ENCODE measurements around the gene RPS21. TPM values are rescaled to one million over a fixed set of nuclear protein-coding genes. Genes with fewer than 3 reads are reported as not detected.

Gene RPS21
- total and polyA plus RNA-seq, 10 of the 15 experiments (the other 5 are each of a cell fraction or from before 2014, with no cell fraction given) = 1,474 to 4,987 (median 2,439) TPM

DNA sequence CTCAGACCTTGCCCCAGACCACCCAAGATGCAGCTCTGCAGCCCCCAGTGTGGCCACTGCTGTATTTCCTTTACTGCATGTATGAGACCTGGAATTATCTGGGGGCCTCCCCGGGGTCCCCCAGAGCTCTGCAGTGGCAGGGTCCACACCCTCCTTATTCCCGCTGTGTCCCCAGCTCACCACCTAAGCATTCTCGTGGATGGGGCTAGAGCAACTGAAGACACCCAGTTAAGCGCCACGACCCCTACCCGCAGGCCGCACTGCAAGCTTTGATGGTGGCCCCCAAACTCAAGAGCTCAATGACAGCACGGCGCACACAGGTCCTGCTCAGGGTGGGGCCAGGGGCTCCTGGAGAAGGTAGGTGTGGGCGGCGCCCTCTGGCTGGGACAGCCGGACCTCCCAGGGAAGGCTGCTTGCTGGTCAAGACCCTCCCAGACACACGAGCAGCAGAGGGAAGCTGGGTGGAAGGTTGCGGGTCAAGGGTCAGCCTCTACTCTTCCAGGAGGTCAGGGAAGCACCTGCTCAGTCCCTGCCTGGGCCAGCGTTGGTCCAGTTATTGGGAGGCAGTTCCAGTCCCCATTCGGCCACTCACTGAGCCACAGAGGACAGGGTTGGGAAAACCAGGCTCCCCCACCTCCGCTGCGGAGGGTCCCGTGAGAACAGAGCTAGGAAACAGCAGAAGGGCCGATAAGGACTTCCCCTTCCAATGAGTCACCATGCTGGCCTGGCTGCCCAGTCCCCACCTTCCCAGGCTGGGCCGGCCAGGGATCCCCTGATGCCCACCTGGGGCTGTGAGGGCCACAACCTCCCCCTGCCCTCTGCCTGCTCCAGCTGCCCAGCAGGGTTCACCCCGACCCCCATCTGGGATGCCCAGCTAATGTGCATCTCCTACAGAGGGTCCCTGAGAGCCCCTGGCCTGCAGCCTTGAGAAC lies 22.7 kb upstream of the RPS21 start:
- TF ChIP-seq KDM1A (IDR thresholded peaks at IDR 0.05; ENCODE audit: borderline replicate concordance) (no peak), BCL11A (IDR thresholded peaks at IDR 0.05; ENCODE audit: low read depth, low read length) (no peak), ZNF207 (IDR thresholded peaks at IDR 0.05; ENCODE audit: borderline replicate concordance) (no peak), ZZZ3 (IDR thresholded peaks at IDR 0.05; ENCODE audit: control insufficient read depth, insufficient read length, low read depth) (no peak), SMAD5 (IDR thresholded peaks at IDR 0.05; ENCODE audit: low read depth) (no peak), HDAC6 (IDR thresholded peaks at IDR 0.05; ENCODE audit: unreplicated experiment) (no peak), JUNB (IDR thresholded peaks at IDR 0.05) (no peak), BACH1 (IDR thresholded peaks at IDR 0.05; ENCODE audit: borderline replicate concordance) (no peak), CEBPB (IDR thresholded peaks at IDR 0.05; ENCODE audit: borderline replicate concordance in 1 of 2, low read depth in 2 of 2, low read length in 2 of 2) (no peak), STAT3 (IDR thresholded peaks at IDR 0.05; ENCODE audit: low read depth, low read length) (no peak), RAD51 (IDR thresholded peaks at IDR 0.05) (no peak), NFYB (IDR thresholded peaks at IDR 0.05; ENCODE audit: insufficient read depth, low read depth, low read length) (no peak), JUND (IDR thresholded peaks at IDR 0.05; ENCODE audit: low read depth, low read length) (no peak), CHD2 (IDR thresholded peaks at IDR 0.05; ENCODE audit: borderline replicate concordance, low read depth, low read length) (no peak)
- TF ChIP-seq, protein P1, sequence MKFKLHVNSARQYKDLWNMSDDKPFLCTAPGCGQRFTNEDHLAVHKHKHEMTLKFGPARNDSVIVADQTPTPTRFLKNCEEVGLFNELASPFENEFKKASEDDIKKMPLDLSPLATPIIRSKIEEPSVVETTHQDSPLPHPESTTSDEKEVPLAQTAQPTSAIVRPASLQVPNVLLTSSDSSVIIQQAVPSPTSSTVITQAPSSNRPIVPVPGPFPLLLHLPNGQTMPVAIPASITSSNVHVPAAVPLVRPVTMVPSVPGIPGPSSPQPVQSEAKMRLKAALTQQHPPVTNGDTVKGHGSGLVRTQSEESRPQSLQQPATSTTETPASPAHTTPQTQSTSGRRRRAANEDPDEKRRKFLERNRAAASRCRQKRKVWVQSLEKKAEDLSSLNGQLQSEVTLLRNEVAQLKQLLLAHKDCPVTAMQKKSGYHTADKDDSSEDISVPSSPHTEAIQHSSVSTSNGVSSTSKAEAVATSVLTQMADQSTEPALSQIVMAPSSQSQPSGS (IDR thresholded peaks at IDR 0.05; ENCODE audit: low read length) = no peak
- TF ChIP-seq, protein P2, sequence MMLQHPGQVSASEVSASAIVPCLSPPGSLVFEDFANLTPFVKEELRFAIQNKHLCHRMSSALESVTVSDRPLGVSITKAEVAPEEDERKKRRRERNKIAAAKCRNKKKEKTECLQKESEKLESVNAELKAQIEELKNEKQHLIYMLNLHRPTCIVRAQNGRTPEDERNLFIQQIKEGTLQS (IDR thresholded peaks at IDR 0.05; ENCODE audit: borderline replicate concordance, extremely low read depth, low read depth, low read length) = no peak
- TF ChIP-seq, protein P3, sequence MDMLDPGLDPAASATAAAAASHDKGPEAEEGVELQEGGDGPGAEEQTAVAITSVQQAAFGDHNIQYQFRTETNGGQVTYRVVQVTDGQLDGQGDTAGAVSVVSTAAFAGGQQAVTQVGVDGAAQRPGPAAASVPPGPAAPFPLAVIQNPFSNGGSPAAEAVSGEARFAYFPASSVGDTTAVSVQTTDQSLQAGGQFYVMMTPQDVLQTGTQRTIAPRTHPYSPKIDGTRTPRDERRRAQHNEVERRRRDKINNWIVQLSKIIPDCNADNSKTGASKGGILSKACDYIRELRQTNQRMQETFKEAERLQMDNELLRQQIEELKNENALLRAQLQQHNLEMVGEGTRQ (IDR thresholded peaks at IDR 0.05; ENCODE audit: borderline replicate concordance, low read depth, low read length) = no peak
- in situ Hi-C loops (cut with MboI) = no loop called here
- FAIRE-seq = no peak
- ATAC-seq = no peak
- peaks cover 3 to 14% of the 10 kb centered on the region in 2 experiments for H3K27me3 ChIP-seq (replicated peaks in 1 of 2; ENCODE audit: control insufficient read depth in 2 of 2, insufficient read depth in 2 of 2, low read length in 1 of 2)
- no peak overlapping the region for H3K4me3 ChIP-seq
- H4K20me1 ChIP-seq (ENCODE audit: control insufficient read depth, insufficient read depth) = no peaks in the 10 kb centered on the region
- H3K9me3 ChIP-seq (replicated peaks; ENCODE audit: control insufficient read depth, insufficient read depth, low read length) = no peaks in the 10 kb centered on the region
- intact Hi-C loops (cut with micrococcal nuclease; ENCODE audit: unreplicated experiment) = no loop called here
- no peaks in the 10 kb centered on the region for H3K36me3 ChIP-seq (ENCODE audit: control insufficient read depth in 2 of 2, insufficient read depth in 2 of 2, low read length in 1 of 2)
- CTCF ChIA-PET = interaction anchor here (0.7 to 1.6 kb wide), 2 partner anchors 27 to 63 kb away, joined by 3 read pairs; no protein-coding TSS in a partner anchor
- SMC1A ChIA-PET (ENCODE audit: uncharacterized antibody, unreplicated experiment) = no interaction called here
- no peaks in the 10 kb centered on the region for H3K79me2 ChIP-seq (ENCODE audit: control insufficient read depth, insufficient read depth, low read length)
- RAD21 ChIA-PET (ENCODE audit: unreplicated experiment) = no interaction called here
- H3K27ac ChIP-seq (ENCODE audit: control insufficient read depth, insufficient read depth) = no peak overlapping the region
- peaks cover 5% of the 10 kb centered on the region for H3K4me1 ChIP-seq (ENCODE audit: control insufficient read depth, insufficient read depth, low read length)
- DNase-seq (ENCODE audit: low read depth, low spot score) = no peak
- H3K4me2 ChIP-seq (ENCODE audit: control insufficient read depth, insufficient read depth) = no peak overlapping the region
- H3K9ac ChIP-seq (ENCODE audit: control insufficient read depth, insufficient read depth, low read length) = no peak overlapping the region
- WGBS (ENCODE audit: insufficient coverage, insufficient replicate concordance, low lambda C conversion rate, missing lambda C conversion rate) = 72% methylated on average over 21 of the region's 22 CpGs
- BruUV-seq (replicated peaks) = no TSS peak
- no peak overlapping the region for H2AFZ ChIP-seq (ENCODE audit: control insufficient read depth, low read depth, low read length)
- POLR2A ChIA-PET = no interaction called here
